IPS-20b (cell line): Measurements from ENCODE around the gene ZNF683.
"Not testable (repeated sequence)": the region's sequence is repeated elsewhere in the genome, so short reads cannot be mapped to it uniquely, and the experiment has no call there.

ENCODE experiments used
- H3K27ac ChIP-seq: one replicate; pipeline ENCODE4 v1.5.1; 2013; ENCODE audit warnings: low read length
- H3K27me3 ChIP-seq: 2 replicates; pipeline ENCODE4 v1.6.1; 2013; ENCODE audit warnings: mild to moderate bottlenecking, low read length, inconsistent platforms; ENCODE audit not compliant: insufficient read depth
- H3K36me3 ChIP-seq: 2 replicates; pipeline ENCODE4 v1.6.1; 2013; ENCODE audit warnings: low read depth, mild to moderate bottlenecking, inconsistent platforms, low read length, moderate library complexity; ENCODE audit not compliant: insufficient read depth
- H3K4me1 ChIP-seq: 2 replicates; pipeline ENCODE4 v1.6.1; 2013; ENCODE audit warnings: mild to moderate bottlenecking, control low read depth, inconsistent platforms, low read length, moderate library complexity; ENCODE audit not compliant: insufficient read depth
- H3K4me3 ChIP-seq: 2 replicates; pipeline ENCODE4 v1.5.1; 2013; ENCODE audit warnings: mild to moderate bottlenecking, low read length, inconsistent platforms
- H3K9ac ChIP-seq: 2 replicates; pipeline ENCODE4 v1.6.1; 2013; ENCODE audit warnings: low read depth, mild to moderate bottlenecking, inconsistent platforms, low read length, moderate library complexity
- H3K9me3 ChIP-seq: 2 replicates; pipeline ENCODE4 v1.6.1; 2013; ENCODE audit warnings: mild to moderate bottlenecking, low read depth, low read length, inconsistent platforms; ENCODE audit not compliant: insufficient read depth

Gene ZNF683

GRCh38 chr1:26405281-26405915, 32.8 kb upstream of the ZNF683 start:
- no peaks in the 10 kb centered on the region for H3K36me3 ChIP-seq
- H3K9me3 ChIP-seq, result no peaks in the 10 kb centered on the region
- H3K4me3 ChIP-seq, result no peak overlapping the region
- no peak overlapping the region for H3K9ac ChIP-seq
- no peak overlapping the region for H3K27ac ChIP-seq
- H3K27me3 ChIP-seq, result no peaks in the 10 kb centered on the region
- H3K4me1 ChIP-seq, result peaks cover 8% of the 10 kb centered on the region; the same call in 1 of the 2 replicates

GRCh38 chr1:26404641-26405040, 32.1 kb upstream of the ZNF683 start:
- no peaks in the 10 kb centered on the region for H3K27me3 ChIP-seq
- H3K9ac ChIP-seq, result no peak overlapping the region
- no peak overlapping the region for H3K27ac ChIP-seq
- H3K4me1 ChIP-seq, result peaks cover 5% of the 10 kb centered on the region; the same call in 1 of the 2 replicates
- no peaks in the 10 kb centered on the region for H3K36me3 ChIP-seq
- H3K4me3 ChIP-seq, result no peak overlapping the region
- no peaks in the 10 kb centered on the region for H3K9me3 ChIP-seq

DNA sequence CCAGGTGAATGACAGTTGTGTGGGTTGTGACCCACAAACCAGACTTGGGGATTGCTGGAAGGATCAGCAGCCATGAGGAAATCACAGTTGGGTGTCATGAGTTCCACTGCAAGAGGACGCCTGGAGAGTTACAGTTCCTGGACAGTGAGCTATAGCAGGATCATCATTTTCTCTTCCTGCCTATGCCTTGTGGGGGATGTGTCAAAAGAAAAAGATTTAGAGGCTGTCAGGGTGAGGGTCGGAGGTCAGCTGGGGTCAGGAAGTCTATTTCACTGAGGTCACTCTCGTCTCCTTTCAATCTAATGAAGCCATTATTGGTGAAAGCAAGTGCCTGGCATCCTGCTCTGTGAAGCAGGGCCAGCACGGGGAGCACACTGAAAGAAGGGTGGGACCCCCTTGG, 31.1 kb upstream of the ZNF683 start:
- no peaks in the 10 kb centered on the region for H3K27me3 ChIP-seq
- no peak overlapping the region for H3K4me3 ChIP-seq
- H3K27ac ChIP-seq, result no peak overlapping the region
- H3K36me3 ChIP-seq, result no peaks in the 10 kb centered on the region
- H3K4me1 ChIP-seq, result peaks cover under 1% of the 10 kb centered on the region; the same call in 1 of the 2 replicates
- no peaks in the 10 kb centered on the region for H3K9me3 ChIP-seq
- H3K9ac ChIP-seq, result no peak overlapping the region

DNA sequence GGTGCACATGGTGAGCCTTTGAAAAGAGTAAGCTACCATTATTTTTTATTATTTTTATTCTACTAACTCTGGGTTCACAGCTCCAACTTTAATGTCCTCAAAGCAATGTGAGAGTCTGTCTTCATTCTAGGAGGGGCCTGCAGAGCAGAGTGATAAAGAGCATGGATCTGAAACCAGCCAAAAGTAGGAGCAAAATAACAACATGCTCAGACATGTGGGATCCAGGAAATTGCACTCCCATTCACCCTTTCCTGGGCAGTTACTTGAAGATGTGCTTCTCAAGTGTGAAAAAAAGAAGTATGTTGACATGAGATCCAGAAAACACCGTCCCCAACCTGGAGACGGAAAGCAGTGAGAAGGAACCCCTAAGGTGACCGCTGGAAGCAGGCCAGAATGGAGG, 29.3 kb upstream of the ZNF683 start:
- Histone ChIP-seq H3K9me3 (no peaks in the 10 kb centered on the region), H3K4me3 (no peak overlapping the region), H3K9ac (no peak overlapping the region), H3K27ac (no peak overlapping the region), H3K36me3 (no peaks in the 10 kb centered on the region), H3K27me3 (no peaks in the 10 kb centered on the region), H3K4me1 (no peaks in the 10 kb centered on the region)

- H3K4me3 ChIP-seq, result no peak overlapping the region
- H3K4me1 ChIP-seq, result no peaks in the 10 kb centered on the region
- H3K9me3 ChIP-seq, result no peaks in the 10 kb centered on the region
- no peaks in the 10 kb centered on the region for H3K36me3 ChIP-seq
- no peak overlapping the region for H3K9ac ChIP-seq
- no peak overlapping the region for H3K27ac ChIP-seq
- H3K27me3 ChIP-seq, result no peaks in the 10 kb centered on the region
These were observed 26.5 kb upstream of the ZNF683 start for GRCh38 chr1:26399034-26399433.

DNA sequence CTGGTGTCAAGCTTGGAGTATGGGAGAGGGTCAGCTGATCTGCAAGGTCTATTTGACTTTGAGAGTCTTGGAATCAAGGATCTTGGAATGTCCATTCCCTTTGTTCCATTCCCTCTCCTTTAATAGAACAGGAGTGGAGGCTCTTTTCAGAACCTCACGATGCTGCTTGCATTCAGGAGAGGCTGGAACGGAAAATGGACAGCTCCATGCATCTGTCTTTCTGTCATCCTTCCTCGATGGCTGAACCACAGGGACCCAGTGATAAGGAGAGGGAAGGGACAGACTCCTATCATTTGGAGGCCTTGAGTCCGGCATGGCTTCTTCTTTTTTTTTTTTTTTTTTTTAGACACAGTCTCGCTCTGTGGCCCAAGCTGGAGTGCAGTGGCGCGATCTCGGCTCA, 23.2 kb upstream of the ZNF683 start:
- Histone ChIP-seq H3K27ac (no peak overlapping the region), H3K4me3 (no peak overlapping the region), H3K27me3 (no peaks in the 10 kb centered on the region), H3K9me3 (no peaks in the 10 kb centered on the region), H3K36me3 (no peaks in the 10 kb centered on the region), H3K9ac (no peak overlapping the region), H3K4me1 (peaks cover 3% of the 10 kb centered on the region; the same call in 1 of the 2 replicates)

DNA sequence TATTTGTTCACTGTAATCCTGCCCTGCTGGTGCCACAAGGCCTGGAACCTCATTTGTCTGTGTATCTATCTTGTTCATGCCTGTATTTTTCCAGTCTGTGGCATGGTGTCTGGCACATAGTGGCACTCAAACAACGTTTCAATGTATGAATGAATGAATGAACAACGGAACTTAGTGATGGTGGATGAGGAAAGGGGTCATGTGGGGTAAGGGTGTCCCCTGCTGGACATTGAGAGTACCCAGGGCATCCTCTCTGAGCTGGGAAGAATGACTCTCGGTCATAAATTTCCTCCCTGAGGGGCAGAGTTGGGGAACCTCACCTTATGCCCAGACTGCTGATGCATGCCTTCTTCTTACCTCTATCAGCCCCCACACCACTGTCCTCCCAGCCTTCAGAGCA, 18.9 kb upstream of the ZNF683 start:
- Histone ChIP-seq H3K27ac (no peak overlapping the region), H3K4me3 (no peak overlapping the region), H3K36me3 (no peaks in the 10 kb centered on the region), H3K9me3 (no peaks in the 10 kb centered on the region), H3K4me1 (peaks cover 3% of the 10 kb centered on the region; the same call in 1 of the 2 replicates), H3K27me3 (no peaks in the 10 kb centered on the region), H3K9ac (no peak overlapping the region)

- Histone ChIP-seq H3K36me3 (no peaks in the 10 kb centered on the region), H3K27ac (no peak overlapping the region), H3K4me3 (no peak overlapping the region), H3K9ac (no peak overlapping the region), H3K4me1 (peaks cover 7% of the 10 kb centered on the region; the same call in 1 of the 2 replicates), H3K9me3 (no peaks in the 10 kb centered on the region), H3K27me3 (no peaks in the 10 kb centered on the region)
These were observed 17.2 kb upstream of the ZNF683 start for GRCh38 chr1:26389604-26390247.

DNA sequence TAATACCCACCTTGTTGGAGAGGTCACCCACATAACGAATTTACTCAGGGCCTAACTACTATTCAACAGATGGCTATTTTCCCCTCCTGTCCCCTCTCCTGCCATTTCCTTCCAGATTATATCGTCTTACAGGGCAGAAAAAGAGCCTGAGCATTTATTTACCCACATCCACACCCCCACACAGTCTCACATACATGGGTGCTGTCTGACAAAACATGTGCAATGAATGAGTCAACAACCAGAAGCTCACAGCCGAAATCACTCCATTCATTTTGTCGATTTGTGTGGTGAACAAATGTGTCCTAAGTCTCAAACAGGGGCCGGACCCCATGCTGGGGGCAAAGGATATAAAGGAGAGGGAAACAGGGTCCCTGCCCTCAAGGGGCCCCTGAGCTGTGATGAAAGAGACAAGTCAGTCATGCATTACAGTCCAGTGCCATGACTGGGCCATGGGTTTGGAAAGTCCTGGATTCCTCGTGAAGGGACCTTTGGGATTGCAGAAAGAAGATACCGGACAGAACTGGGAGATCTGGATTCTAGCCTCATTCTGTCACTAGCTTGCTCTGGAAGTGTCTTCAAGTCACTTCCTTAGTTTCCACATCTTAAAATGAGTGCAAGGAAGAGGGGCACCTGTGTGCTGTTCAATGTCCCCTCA, 16.4 kb upstream of the ZNF683 start:
- Histone ChIP-seq H3K27ac (no peak overlapping the region), H3K36me3 (no peaks in the 10 kb centered on the region), H3K4me1 (peaks cover 7% of the 10 kb centered on the region; the same call in 1 of the 2 replicates), H3K9me3 (no peaks in the 10 kb centered on the region), H3K9ac (no peak overlapping the region), H3K4me3 (no peak overlapping the region), H3K27me3 (no peaks in the 10 kb centered on the region)

DNA sequence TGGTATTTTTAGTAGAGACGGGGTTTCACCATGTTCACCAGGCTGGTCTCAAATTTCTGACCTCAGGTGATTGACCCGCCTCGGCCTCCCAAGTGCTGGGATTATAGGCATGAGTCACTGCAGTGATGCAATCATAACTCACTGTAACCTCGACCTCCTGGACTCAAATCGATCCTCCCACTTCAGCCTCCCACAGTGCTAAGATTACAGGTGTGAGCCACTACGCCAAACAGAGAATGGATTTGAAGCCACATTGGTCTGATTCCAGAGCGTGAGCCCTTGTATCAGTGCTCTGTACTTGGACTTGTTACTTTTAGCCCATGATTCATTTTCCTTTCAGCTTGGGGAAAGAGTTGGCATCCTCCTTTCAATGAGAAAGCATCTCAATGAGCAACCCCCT, 14.9 kb upstream of the ZNF683 start:
- no peak overlapping the region for H3K27ac ChIP-seq
- H3K4me1 ChIP-seq, result peaks cover 7% of the 10 kb centered on the region; the same call in 1 of the 2 replicates
- no peaks in the 10 kb centered on the region for H3K27me3 ChIP-seq
- H3K9ac ChIP-seq, result no peak overlapping the region
- no peak overlapping the region for H3K4me3 ChIP-seq
- no peaks in the 10 kb centered on the region for H3K36me3 ChIP-seq
- no peaks in the 10 kb centered on the region for H3K9me3 ChIP-seq

DNA sequence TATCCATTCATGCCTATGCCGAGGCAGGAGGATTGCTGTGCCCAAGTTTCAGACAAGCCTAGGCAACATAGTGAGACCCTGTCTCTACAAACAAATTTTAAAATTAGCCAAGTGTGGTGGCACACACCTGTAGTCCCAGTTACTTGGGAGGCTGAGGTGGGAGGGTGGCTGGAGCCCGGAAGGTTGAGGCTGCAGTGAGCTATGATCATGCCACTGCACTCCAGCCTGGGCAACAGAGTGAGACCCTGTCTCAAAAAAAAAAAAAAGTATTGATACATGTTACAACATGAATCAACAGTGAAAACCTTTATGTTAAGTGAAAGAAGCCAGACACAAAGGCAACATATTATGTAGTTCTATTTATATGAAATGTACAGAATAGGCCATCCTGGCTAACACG, 12.5 kb upstream of the ZNF683 start:
- H3K27ac ChIP-seq, H3K27me3 ChIP-seq, H3K9me3 ChIP-seq, H3K9ac ChIP-seq, H3K4me3 ChIP-seq, H3K36me3 ChIP-seq, H3K4me1 ChIP-seq: not testable (repeated sequence)

- H3K4me1 ChIP-seq, result peaks cover 4% of the 10 kb centered on the region; the same call in 1 of the 2 replicates
- no peaks in the 10 kb centered on the region for H3K27me3 ChIP-seq
- H3K9me3 ChIP-seq, result no peaks in the 10 kb centered on the region
- H3K4me3 ChIP-seq, result no peak overlapping the region
- H3K27ac ChIP-seq, result no peak overlapping the region
- no peak overlapping the region for H3K9ac ChIP-seq
- H3K36me3 ChIP-seq, result no peaks in the 10 kb centered on the region
These were observed 11.5 kb upstream of the ZNF683 start for GRCh38 chr1:26384076-26384475.
